ENCODE data around the gene SAMD13.

Gene SAMD13

GRCh38 chr1:84319662-84320061 is 18.2 kb downstream of the SAMD13 start:
- no peak overlapping the region for H2AFZ ChIP-seq (ENCODE audit: low read depth)
- no peaks in the 10 kb centered on the region for H3K79me2 ChIP-seq (ENCODE audit: insufficient read depth, low read depth)
- H3K4me3 ChIP-seq (IDR thresholded peaks at IDR 0.05; ENCODE audit: insufficient read depth, low read depth, low read length) = no peak overlapping the region
- H3K36me3 ChIP-seq (ENCODE audit: insufficient read depth) = no peaks in the 10 kb centered on the region
- H4K20me1 ChIP-seq (ENCODE audit: insufficient read depth) = no peaks in the 10 kb centered on the region
- no peaks in the 10 kb centered on the region for H3K4me1 ChIP-seq (ENCODE audit: low read depth, poor library complexity, severe bottlenecking)
- H3K27ac ChIP-seq = no peak overlapping the region
- no peak overlapping the region for H3K9ac ChIP-seq
- no peak for TF ChIP-seq CTCF (conservative IDR thresholded peaks at IDR 0.05; ENCODE audit: low read depth, low read length)
- no peaks in the 10 kb centered on the region for H3K27me3 ChIP-seq (ENCODE audit: insufficient read depth, low read depth)
- H3K4me2 ChIP-seq = no peak overlapping the region

- no peaks in the 10 kb centered on the region for H4K20me1 ChIP-seq (ENCODE audit: insufficient read depth)
- H3K4me1 ChIP-seq (ENCODE audit: low read depth, poor library complexity, severe bottlenecking) = no peaks in the 10 kb centered on the region
- H3K9ac ChIP-seq = no peak overlapping the region
- no peaks in the 10 kb centered on the region for H3K79me2 ChIP-seq (ENCODE audit: insufficient read depth, low read depth)
- H3K27me3 ChIP-seq (ENCODE audit: insufficient read depth, low read depth) = no peaks in the 10 kb centered on the region
- no peak for TF ChIP-seq CTCF (conservative IDR thresholded peaks at IDR 0.05; ENCODE audit: low read depth, low read length)
- H2AFZ ChIP-seq (ENCODE audit: low read depth) = no peak overlapping the region
- H3K36me3 ChIP-seq (ENCODE audit: insufficient read depth) = no peaks in the 10 kb centered on the region
- H3K27ac ChIP-seq = no peak overlapping the region
- no peak overlapping the region for H3K4me2 ChIP-seq
- H3K4me3 ChIP-seq (IDR thresholded peaks at IDR 0.05; ENCODE audit: insufficient read depth, low read depth, low read length) = no peak overlapping the region
Observed at GRCh38 chr1:84327830-84328229, 26.3 kb downstream of the SAMD13 start.

- H2AFZ ChIP-seq (ENCODE audit: low read depth) = no peak overlapping the region
- no peak overlapping the region for H3K9ac ChIP-seq
- H3K36me3 ChIP-seq (ENCODE audit: insufficient read depth) = no peaks in the 10 kb centered on the region
- no peak for TF ChIP-seq CTCF (conservative IDR thresholded peaks at IDR 0.05; ENCODE audit: low read depth, low read length)
- H3K27me3 ChIP-seq (ENCODE audit: insufficient read depth, low read depth) = no peaks in the 10 kb centered on the region
- no peaks in the 10 kb centered on the region for H3K4me1 ChIP-seq (ENCODE audit: low read depth, poor library complexity, severe bottlenecking)
- no peaks in the 10 kb centered on the region for H4K20me1 ChIP-seq (ENCODE audit: insufficient read depth)
- H3K27ac ChIP-seq = no peak overlapping the region
- H3K4me2 ChIP-seq = no peak overlapping the region
- H3K4me3 ChIP-seq (IDR thresholded peaks at IDR 0.05; ENCODE audit: insufficient read depth, low read depth, low read length) = no peak overlapping the region
- no peaks in the 10 kb centered on the region for H3K79me2 ChIP-seq (ENCODE audit: insufficient read depth, low read depth)
Observed at GRCh38 chr1:84330125-84330984, 28.8 kb downstream of the SAMD13 start.

DNA sequence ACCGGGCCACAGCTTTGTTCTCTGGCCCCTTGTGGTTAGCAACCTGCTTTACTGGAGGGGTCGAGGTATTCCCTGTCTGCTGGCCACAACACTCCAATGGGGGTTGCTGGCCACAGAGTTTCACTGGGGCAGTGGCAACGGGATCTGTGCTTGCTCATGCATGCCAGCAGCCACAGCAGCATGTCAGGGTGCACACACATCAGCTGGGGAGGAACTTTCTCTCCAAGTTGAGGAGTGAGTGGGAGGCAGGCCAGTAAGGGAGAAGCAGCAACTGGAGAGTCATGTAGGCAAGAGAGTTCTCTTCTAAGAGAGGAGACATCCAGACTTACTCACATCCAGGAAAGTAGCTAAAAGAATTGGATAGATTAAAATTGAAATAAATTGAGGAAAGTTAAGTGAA is 38.0 kb downstream of the SAMD13 start:
- Histone ChIP-seq H3K4me2 (no peak overlapping the region), H3K9ac (no peak overlapping the region), H3K79me2 (ENCODE audit: insufficient read depth, low read depth) (no peaks in the 10 kb centered on the region), H3K4me3 (IDR thresholded peaks at IDR 0.05; ENCODE audit: insufficient read depth, low read depth, low read length) (no peak overlapping the region), H3K4me1 (ENCODE audit: low read depth, poor library complexity, severe bottlenecking) (no peaks in the 10 kb centered on the region), H3K36me3 (ENCODE audit: insufficient read depth) (no peaks in the 10 kb centered on the region), H4K20me1 (ENCODE audit: insufficient read depth) (no peaks in the 10 kb centered on the region), H2AFZ (ENCODE audit: low read depth) (no peak overlapping the region), H3K27ac (no peak overlapping the region), H3K27me3 (ENCODE audit: insufficient read depth, low read depth) (no peaks in the 10 kb centered on the region)
- no peak for TF ChIP-seq CTCF (conservative IDR thresholded peaks at IDR 0.05; ENCODE audit: low read depth, low read length)
